BJ (cell line): Measurements from ENCODE around the gene PLAAT3. TPM values are rescaled to one million over a fixed set of nuclear protein-coding genes. Genes with fewer than 3 reads are reported as not detected.
A peak's percentile ranks its signal among the peaks of the same experiment; 100 is the strongest.

Experiments used
- CTCF ChIA-PET: fragments of 350-600 bp; formaldehyde crosslinking; extraction: SDS; loops from one replicate; lab custom pipeline; 2021; ENCODE audit warnings: antibody characterized with exemption, inconsistent platforms; lab: Yijun Ruan, JAX
- POLR2A ChIA-PET: fragments of 300-600 bp; sonication (Branson Sonifier 250); formaldehyde crosslinking; extraction: SDS; loops from one replicate; lab custom pipeline; 2021; ENCODE audit warnings: antibody characterized with exemption; lab: Charles Lee
- DNase-seq: peaks from one replicate; pipeline ENCODE4 v3.0.0-alpha.2; 2011; ENCODE audit warnings: low read depth
- H3K27me3 ChIP-seq: 2 replicates; pipeline ENCODE4 v1.6.0; 2011; ENCODE audit warnings: low read length; ENCODE audit not compliant: control insufficient read depth, insufficient read depth
- H3K36me3 ChIP-seq: 2 replicates; pipeline ENCODE4 v1.5.1; 2011; ENCODE audit warnings: low read length; ENCODE audit not compliant: control insufficient read depth, insufficient read depth
- H3K4me3 ChIP-seq: 2 replicates; pipeline ENCODE4 v1.5.1; 2011; ENCODE audit warnings: low read depth, mild to moderate bottlenecking, control low read depth, low read length
- CTCF ChIP-seq: IDR thresholded peaks from 2 replicates; pipeline ENCODE4 v1.5.1; 2011; ENCODE audit warnings: low read depth, mild to moderate bottlenecking, control low read depth, inconsistent platforms, low read length, moderate library complexity; ENCODE audit not compliant: insufficient read depth
- polyA plus RNA-seq: library from polyadenylated mRNA; depleted of rRNA; stranded (reverse); fragments of >200 nt; gene quantifications from 2 replicates; pipeline ENCODE4 v1.2.3, GENCODE V29; 2011

The PLAAT3 gene
- polyA plus RNA-seq, 1 experiment: 17.6 TPM

- CTCF ChIA-PET: interaction anchor here (1.0 kb wide), 1 partner anchor 19 kb away, joined by 3 read pairs; no protein-coding TSS in a partner anchor
- DNase-seq: no peak
- Histone ChIP-seq H3K36me3 (no peaks in the 10 kb centered on the region), H3K27me3 (no peaks in the 10 kb centered on the region; the same call in 1 of the 2 replicates), H3K4me3 (peak overlapping the region; percentile 2; the same call in 1 of the 2 replicates)
- peak; percentile 30; the same call in 1 of the 2 replicates for TF ChIP-seq CTCF
- POLR2A ChIA-PET: interaction anchor here (1.1 kb wide), 1 partner anchor 1925 kb away, joined by 3 read pairs; no protein-coding TSS in a partner anchor
Measured at GRCh38 chr11:63573881-63574855, 40.1 kb downstream of the PLAAT3 start.

- ChIA-PET CTCF (interaction anchor here (0.6 kb wide), 1 partner anchor 83 kb away, joined by 3 read pairs; no protein-coding TSS in a partner anchor), POLR2A (no interaction called here)
- TF ChIP-seq CTCF: no peak
- no peaks in the 10 kb centered on the region for H3K36me3 ChIP-seq
- no peak overlapping the region for H3K4me3 ChIP-seq
- no peak for DNase-seq
- H3K27me3 ChIP-seq: no peaks in the 10 kb centered on the region; the same call in 1 of the 2 replicates
Measured at GRCh38 chr11:63572026-63572688, 42.1 kb downstream of the PLAAT3 start.

GRCh38 chr11:63569570-63569969 is 44.7 kb downstream of the PLAAT3 start:
- Histone ChIP-seq H3K27me3 (no peaks in the 10 kb centered on the region), H3K36me3 (no peaks in the 10 kb centered on the region), H3K4me3 (no peak overlapping the region)
- CTCF ChIA-PET: no interaction called here
- POLR2A ChIA-PET: no interaction called here
- DNase-seq: no peak
- no peak for TF ChIP-seq CTCF

GRCh38 chr11:63567044-63567840 is 47.0 kb downstream of the PLAAT3 start:
- peak; percentile 61 for DNase-seq
- POLR2A ChIA-PET: no interaction called here
- CTCF ChIA-PET: no interaction called here
- no peak overlapping the region for H3K4me3 ChIP-seq
- TF ChIP-seq CTCF: no peak
- H3K27me3 ChIP-seq: no peaks in the 10 kb centered on the region
- no peaks in the 10 kb centered on the region for H3K36me3 ChIP-seq
